CD4-positive, alpha-beta T cell treated with Interleukin-15 for 4 hours (primary cell): ENCODE results near the gene TBC1D22B.
"Not testable (repeated sequence)": the region's sequence is repeated elsewhere in the genome, so short reads cannot be mapped to it uniquely, and the experiment has no call there.

Experiments
- DNase-seq: peaks from one replicate; pipeline ENCODE4 v3.0.0-alpha.2; 2020; ENCODE audit warnings: low spot score

Gene TBC1D22B

DNA sequence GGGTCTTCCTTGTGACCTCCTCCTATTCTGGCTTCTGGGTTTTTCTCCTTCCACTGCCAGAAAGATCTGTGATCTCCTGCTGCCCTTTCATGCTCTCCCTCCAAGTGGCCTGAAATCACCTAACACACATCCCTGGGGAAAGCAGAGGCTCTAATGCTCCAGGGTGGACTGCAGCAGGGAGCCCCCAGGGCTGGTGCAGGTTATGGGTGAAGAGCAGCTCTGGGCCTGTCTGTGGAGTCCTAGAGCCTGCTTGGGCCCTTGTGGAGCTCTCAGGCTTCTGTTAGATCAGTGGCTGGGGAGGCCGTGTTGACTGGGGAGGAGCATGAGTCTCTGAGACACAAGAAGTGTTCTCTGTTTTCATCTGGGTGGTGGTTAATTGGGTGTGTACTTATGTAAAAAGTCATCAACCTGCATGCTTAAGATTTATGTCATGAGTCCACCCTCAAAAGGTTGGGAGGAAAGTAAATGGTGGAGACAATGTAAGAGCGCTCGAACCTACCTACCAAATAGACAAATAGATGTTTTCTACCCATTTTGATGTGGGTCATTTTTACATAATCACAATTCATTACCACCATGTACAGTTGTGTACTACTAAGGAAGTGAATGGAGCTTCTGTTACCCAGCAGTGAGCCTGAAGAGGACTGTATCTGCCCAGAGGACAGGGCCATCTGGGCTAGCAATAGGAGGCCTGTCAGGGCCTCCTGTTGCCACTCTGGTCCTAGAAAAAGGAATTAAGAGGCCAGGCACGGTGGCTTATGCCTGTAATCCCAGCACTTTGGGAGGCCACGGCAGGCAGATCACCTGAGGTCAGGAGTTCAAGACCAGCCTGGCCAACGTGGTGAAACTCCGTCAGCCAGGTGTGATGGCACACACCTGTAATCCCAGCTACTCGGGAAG lies 64.2 kb downstream of the TBC1D22B start:
- DNase-seq: no peak

DNA sequence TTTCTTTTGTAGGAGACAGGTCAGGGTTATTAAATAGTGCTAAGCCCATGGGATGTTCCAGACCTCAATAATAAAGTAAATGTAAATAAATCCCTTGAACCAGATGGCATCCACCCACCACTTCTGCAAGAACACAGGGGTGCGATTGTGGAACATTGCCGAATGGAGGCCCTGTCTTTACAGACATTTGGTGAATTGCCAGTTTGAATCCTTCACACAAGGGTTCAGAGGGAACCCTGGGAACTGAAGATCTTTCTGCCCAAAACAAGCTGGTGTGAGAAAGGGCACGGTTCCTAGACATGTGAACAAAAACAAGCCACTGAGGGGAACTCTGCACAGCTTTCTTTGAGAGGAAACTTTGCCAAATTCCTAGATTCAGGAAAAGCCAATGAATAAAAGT lies 66.0 kb downstream of the TBC1D22B start:
- DNase-seq: no peak

DNA sequence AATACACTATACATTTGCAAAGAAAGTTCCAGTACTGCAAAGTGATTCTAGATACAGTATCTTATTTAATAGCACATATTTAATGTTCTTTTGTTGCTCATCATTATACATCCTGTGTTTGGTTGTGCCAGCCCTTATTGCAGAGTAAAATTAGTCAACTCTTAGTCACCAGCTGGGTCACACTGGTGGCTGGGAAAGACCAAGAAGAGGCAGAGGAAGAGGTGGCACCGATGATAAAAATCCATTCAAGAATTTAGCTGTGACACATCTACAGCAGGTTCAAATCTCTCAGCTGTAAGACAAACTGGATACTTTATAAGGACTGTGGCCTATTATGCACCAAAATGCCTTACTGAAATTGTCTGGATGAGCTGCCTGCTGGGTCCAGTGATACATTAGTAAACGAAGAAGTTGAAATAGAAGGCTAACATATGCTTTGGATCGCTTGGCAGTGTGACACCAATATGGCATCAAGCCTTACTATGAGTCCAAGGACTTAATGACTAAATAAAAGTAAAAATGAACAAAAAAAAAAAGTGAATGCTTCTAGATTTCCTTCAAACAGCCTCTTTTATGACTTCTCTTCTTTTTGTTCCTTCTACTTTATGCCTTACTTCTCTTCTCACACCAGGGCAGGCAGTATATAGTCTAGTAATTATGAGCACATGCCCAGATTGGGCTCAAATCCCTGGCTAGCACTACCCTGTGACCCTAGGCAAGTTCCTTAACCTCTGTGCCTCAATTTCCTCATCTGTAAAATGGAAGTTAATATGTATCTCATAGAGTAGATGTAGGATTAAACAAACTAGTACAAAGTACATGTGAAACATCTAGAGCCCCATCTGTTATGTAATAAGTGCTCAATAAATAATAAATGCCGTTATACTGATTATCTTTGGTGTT lies 66.8 kb downstream of the TBC1D22B start:
- peak; percentile 34 for DNase-seq

DNA sequence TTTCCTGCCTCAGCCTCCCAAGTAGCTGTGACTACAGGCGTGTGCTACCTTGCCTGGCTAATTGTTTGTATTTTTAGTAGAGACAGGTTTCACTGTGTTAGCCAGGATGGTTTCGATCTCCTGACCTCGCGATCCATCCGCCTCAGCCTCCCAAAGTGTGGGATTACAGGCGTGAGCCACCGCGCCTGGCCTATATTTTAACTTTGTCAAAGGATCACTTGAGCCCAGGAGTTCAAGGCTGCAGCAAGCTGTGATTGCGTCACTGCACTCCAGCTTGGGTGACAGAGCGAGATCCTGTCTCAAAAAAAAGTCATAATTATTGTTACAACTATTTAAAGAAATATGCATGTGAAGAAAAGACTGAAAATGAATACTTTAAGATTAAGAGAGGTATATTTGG lies 72.8 kb downstream of the TBC1D22B start:
- DNase-seq: not testable (repeated sequence)

- no peak for DNase-seq
Observed at GRCh38 chr6:37331047-37331446, 73.5 kb downstream of the TBC1D22B start.

DNA sequence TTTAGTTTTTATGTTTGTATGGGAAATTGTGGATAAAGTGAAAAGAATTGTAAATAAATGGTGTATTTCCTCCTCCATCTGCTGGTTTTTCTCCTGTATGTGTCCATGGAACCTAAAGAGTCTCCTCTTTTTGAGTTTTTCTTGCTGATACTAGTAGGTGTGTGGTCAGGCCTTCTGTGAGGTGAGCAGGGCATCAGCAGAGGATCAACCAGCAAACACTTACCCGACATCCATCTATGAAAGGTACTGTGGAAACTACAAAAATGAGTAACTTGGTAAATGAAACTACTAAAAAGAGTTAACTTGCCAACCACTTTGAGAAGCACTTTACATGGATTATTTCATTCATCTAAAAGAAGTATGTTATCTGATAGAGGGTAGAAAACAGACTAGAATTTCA lies 75.3 kb downstream of the TBC1D22B start:
- no peak for DNase-seq

DNA sequence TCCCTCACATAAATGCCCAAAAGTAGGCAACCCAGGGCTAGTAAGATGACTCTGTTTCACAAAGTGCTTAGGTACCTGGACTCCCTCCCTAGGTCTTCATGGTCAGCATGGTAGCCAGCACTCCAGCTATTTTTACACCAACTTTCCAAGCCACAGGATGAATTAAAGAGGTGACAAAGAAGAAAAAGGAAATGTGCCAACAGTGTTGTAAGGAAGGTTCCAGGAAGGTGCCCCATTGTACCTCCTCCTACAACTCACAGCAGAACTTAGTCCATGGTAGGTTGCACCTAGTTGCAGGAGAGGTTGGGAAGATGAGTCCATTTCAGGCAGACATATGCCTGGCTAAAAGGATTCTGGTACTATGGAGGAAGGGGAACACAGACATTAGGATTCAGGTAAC lies 76.5 kb downstream of the TBC1D22B start:
- no peak for DNase-seq

GRCh38 chr6:37338317-37338716 lies 80.7 kb downstream of the TBC1D22B start:
- not testable (repeated sequence) for DNase-seq

DNA sequence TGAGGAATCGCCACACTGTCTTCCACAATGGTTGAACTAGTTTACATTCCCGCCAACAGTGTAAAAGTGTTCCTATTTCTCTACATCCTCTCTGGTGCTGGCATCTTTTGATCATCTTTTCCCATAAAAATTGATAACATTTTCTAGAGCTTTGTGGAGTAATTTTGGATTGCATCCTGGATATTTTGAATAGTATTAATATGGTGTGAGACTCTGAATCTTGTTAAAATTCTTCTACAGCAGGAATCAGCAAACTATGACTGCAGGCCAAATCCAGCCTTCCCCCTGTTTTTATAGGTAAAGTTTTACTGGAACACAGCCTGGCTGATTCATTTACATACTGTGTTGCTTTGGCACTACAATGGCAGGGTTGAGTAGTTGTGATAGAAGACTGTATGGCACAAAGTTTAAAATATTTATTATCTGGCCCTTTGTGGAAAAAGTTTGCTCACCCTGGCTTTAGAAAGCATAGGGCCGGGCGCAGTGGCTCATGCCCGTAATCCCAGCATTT lies 81.2 kb downstream of the TBC1D22B start:
- no peak for DNase-seq

DNA sequence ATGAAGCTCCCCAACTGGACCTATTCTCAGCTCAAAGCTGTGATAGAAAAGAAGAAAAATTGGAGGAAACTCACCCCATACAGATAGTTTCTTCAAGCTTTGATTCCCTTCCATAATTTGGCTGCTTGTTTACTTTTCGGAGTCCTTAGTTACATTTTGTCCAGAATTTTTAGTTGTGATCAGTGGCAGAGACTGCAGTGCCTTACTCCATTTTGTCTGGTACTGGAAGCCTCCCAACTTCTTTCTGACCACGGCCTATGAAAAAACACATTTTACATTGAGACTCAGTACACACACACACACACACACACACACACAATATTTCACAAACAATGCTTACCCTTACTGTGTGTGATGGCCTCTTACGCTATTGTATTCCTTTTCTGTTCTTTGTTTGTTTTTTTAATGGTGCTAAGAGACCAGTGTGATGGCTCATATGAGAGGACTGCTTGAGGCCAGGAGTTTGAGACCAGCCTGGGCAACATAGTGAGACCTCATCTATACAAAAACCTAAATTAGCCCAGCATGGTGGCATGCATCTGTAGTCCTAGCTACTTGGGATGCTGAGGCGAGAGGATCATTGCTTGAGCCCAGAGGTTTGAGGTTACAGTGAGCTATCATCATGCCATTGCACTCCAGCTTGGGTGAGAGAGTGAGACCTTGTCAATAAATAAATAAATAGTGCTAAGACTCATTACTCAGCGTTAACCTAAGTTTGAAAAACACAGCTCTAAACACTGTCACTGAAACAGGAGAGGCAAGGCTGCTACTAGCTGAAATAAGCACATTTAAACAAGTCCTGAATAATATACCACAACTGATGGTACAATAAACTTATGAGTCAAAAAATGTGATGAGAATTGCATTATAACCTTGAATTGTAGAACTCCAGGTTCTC lies 82.4 kb downstream of the TBC1D22B start:
- DNase-seq: no peak

- DNase-seq: no peak
Observed at GRCh38 chr6:37340639-37340943, 83.0 kb downstream of the TBC1D22B start.

- no peak for DNase-seq
Observed at GRCh38 chr6:37343248-37343647, 85.7 kb downstream of the TBC1D22B start.

GRCh38 chr6:37344308-37344707 lies 86.7 kb downstream of the TBC1D22B start:
- no peak for DNase-seq

GRCh38 chr6:37345804-37346203 lies 88.2 kb downstream of the TBC1D22B start:
- not testable (repeated sequence) for DNase-seq

DNA sequence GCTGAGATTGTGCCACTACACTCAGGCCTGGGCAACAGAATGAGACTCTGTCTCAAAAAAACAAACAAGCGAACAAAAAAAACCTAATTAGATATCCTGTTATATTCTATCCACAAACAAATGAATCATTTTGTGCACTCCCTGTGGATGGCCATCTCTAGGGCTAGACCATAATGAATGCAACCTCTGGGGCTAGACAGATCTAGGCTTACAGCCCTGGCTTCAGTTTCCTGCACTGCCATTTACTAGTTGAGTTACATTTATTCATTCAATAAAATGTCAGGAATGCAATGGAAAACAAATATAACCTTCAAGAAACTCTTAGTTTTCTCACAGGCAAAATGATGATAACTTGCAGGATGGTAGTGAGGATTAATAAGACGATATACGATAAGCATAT lies 89.6 kb downstream of the TBC1D22B start:
- DNase-seq: no peak

DNA sequence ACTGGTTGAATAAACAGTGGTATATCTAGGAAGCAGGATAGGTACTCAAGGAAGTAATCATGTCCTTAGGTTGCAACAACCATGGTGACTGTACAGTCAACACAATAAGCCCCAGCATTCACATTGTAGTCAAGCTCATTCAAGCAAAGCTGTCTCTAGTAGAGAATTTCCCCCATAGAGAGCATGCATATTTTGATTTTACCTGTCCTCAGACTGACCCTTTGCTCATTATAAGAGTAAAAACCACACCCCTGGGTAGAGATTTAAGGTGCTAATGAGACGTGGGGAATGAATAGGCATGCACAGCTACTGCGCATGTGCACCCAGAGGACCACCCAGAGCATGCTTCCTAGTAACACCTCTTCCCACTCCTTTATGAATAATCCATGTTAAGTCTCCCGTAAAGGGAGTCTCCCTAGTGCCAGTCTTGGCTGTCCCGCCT lies 90.1 kb downstream of the TBC1D22B start:
- no peak for DNase-seq

DNA sequence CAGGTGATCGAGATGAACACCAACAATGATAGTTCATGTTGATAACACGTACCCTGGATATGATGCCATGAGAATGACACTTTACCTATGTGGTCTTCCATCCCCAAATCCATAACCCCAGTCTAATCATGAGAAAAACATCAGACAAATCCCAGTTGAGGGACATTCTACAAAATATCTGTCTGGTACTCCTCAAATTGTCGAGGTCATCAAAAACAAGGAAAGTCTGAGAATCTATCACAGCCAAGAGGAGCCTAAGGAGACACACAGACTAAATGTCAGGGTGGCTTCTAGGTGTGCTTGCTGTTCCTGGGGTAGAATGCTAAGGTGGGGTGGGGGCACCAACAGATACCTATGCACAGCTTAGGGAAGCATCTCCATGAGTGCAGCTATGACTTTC lies 93.5 kb downstream of the TBC1D22B start:
- DNase-seq: no peak

DNA sequence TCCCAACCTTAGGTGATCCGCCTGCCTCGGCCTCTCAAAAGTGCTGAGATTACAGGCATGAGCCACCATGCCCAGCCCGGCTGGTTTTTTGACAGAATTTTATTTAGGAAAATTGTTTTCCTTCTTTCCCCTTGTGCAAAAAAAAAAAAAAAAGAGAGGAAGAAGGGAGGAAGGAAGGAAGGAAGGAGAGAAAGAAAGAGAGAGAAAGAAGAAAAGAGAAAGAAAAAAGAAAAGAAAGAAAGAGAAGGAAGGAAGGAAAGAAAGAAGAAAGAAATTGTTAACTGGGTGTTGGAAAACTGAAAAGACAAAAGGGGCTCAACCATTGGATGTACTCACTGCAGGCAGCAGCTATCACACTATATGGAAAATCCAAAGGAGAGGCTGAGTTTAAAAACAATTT lies 94.8 kb downstream of the TBC1D22B start:
- no peak for DNase-seq

- DNase-seq: peak; percentile 88
Observed at GRCh38 chr6:37353761-37354525, 96.4 kb downstream of the TBC1D22B start, which contains the start of gene RNF8. RNF8 (plus strand) TSS chr6:37353983; CDS start chr6:37354165, 182 bp downstream.

DNA sequence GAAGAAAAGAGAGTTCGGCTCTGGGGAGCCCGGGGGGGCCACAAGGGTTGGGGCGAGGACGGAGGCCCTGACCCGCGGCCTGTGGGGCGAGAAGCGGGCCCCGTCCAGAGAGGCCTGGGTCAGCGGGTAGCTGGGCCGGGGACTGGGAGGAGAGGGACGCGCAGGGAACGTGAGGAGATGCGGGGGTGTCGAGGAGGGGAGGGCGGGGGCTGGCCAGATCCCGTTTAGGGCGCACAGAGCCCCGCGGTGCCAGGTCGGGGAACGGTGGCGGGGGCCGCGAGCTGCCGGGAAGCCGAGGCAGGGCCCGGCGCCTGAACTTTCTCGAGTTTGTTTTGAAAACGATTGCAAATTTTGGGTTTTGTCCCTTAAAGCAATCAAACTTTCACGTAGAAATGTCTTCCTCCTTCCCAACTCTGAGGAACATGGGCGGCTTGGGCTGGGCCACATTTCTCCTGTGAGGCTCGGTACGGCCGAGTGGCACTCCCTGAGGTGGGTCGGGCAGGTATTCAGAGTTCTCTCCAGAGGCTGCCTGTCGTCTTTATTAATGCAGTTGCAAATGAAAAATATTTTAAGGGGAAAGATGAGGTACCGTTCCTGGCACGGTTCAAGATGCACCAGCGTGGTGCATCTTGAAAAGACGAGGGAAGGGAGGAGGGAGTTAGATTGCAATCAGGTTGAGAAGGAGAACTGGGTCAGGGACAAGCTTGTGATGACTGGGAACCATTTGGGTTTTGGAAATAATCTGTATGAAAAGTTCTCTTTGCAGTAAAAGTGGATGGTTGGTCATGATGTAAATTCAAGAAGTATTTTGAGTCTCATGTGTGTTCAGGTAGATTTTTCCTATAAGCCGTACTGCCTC lies 97.2 kb downstream of the TBC1D22B start:
- DNase-seq: no peak
